Nephron progenitor cell (in vitro differentiated cells): Measurements from ENCODE around the gene HMOX2.

Experiments used
- DNase-seq: peaks from one replicate; pipeline ENCODE4 v3.0.0; 2021
- H3K27ac Mint-ChIP-seq: 2 replicates; pipeline ENCODE4 v1.8.0; 2021; ENCODE audit warnings: mild to moderate bottlenecking, moderate library complexity, mixed read lengths
- H3K27me3 Mint-ChIP-seq: 2 replicates; pipeline ENCODE4 v1.8.0; 2021; ENCODE audit warnings: mild to moderate bottlenecking, low read depth, mixed read lengths; ENCODE audit not compliant: poor library complexity
- H3K36me3 Mint-ChIP-seq: 2 replicates; pipeline ENCODE4 v1.8.0; 2021; ENCODE audit warnings: low read depth, mixed read lengths
- H3K4me1 Mint-ChIP-seq: 2 replicates; pipeline ENCODE4 v1.8.0; 2021; ENCODE audit warnings: mixed read lengths
- H3K4me3 Mint-ChIP-seq: 2 replicates; pipeline ENCODE4 v1.8.0; 2021; ENCODE audit warnings: mild to moderate bottlenecking, moderate library complexity, mixed read lengths
- H3K9me3 Mint-ChIP-seq: 2 replicates; pipeline ENCODE4 v1.8.0; 2021; ENCODE audit warnings: mild to moderate bottlenecking, moderate library complexity, mixed read lengths
- TF ChIP-seq, protein P1 (sequence below): fragments of 200-600 bp; sonication (generic); IDR thresholded peaks from 2 replicates; pipeline ENCODE4 v1.5.0; 2021; ENCODE audit warnings: antibody characterized with exemption

HMOX2 gene

DNA sequence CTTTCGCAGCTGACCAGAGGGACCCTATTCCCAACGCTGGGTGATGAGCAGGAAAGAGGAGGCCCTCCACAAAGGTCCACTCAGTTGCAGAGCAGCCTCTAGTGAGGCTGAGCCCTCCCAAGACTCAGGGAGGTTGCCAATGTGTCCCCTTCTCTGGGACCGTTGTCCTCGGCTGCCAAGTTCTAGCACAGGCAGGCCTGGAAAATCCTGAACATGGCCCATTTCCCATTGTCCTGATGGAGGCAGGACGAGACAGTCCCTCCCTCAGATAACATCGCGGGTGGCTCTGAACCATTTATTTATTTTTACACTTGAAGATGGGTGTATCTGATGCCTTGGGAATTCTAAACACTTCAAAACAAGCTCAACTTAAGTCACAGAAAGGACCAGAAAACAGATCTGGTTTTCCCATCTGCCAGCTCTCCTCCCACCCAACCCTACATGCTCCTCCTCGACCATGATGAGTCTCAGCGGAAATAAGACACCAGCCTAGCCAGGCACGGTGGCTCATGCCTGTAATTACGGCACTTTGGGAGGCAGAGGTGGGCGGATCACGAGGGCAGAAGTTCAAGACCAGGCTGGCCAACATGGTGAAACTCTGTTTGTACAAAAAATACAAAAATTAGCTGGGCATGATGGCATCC is 49.6 kb downstream of the HMOX2 start:
- peak overlapping the region; percentile 83 for H3K27ac Mint-ChIP-seq
- peaks cover 60% of the 10 kb centered on the region for H3K4me1 Mint-ChIP-seq
- TF ChIP-seq, protein P1, sequence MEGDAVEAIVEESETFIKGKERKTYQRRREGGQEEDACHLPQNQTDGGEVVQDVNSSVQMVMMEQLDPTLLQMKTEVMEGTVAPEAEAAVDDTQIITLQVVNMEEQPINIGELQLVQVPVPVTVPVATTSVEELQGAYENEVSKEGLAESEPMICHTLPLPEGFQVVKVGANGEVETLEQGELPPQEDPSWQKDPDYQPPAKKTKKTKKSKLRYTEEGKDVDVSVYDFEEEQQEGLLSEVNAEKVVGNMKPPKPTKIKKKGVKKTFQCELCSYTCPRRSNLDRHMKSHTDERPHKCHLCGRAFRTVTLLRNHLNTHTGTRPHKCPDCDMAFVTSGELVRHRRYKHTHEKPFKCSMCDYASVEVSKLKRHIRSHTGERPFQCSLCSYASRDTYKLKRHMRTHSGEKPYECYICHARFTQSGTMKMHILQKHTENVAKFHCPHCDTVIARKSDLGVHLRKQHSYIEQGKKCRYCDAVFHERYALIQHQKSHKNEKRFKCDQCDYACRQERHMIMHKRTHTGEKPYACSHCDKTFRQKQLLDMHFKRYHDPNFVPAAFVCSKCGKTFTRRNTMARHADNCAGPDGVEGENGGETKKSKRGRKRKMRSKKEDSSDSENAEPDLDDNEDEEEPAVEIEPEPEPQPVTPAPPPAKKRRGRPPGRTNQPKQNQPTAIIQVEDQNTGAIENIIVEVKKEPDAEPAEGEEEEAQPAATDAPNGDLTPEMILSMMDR: no peak
- H3K27me3 Mint-ChIP-seq: no peaks in the 10 kb centered on the region
- H3K9me3 Mint-ChIP-seq: no peaks in the 10 kb centered on the region
- H3K4me3 Mint-ChIP-seq: no peak overlapping the region
- peaks cover 17% of the 10 kb centered on the region for H3K36me3 Mint-ChIP-seq
- DNase-seq: no peak

DNA sequence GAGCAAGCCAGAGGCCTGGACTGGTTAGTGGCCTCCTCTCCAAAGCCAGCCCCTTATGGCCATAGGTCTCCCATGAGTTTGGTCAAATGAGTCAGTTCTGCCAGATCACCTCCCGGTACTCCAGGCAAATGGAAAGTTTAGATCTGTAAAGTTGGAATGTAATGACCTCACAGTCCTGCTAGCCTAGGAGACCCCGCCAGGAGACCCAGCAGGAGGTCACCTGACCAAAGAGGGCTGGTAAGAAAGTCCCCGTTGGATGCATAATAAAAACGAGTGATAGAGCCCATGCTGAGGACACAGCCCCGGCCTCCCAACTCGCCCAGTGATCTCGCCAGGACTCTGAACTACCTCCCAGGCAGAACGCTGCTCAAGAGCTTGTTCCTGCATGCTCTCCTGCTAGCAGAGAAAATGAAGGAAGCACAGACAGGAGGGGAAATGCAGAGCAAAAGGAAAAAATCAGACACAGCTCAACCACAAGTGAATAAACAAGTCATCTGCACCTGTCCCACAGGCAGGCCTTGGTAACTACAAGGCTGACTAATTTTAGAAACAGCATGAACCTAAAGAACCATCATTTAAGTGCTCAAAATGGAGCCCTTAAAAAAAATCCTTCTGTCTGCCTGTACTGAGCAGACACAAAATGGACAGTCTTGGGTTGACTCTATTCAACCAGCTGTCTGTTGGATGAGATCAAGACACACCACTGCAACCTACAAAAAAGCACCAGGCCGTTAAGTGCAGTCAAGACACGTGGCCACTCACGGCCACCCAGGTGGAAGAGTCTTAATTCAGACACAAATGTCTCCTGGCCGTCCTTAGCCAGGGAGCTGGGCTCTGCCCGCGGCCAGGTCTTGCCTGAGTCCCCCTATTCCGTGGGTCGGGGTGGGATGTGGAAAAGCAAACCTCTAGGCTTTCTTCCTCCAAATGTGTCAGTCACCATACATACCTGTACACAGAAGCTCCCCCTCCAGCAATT is 53.2 kb downstream of the HMOX2 start:
- H3K27ac Mint-ChIP-seq: peak overlapping the region; percentile 64
- no peak for DNase-seq
- no peaks in the 10 kb centered on the region for H3K27me3 Mint-ChIP-seq
- H3K4me1 Mint-ChIP-seq: peaks cover 50% of the 10 kb centered on the region
- TF ChIP-seq, protein P1: no peak
- peaks cover 36% of the 10 kb centered on the region for H3K36me3 Mint-ChIP-seq
- H3K4me3 Mint-ChIP-seq: no peak overlapping the region
- H3K9me3 Mint-ChIP-seq: peaks cover 4% of the 10 kb centered on the region

DNA sequence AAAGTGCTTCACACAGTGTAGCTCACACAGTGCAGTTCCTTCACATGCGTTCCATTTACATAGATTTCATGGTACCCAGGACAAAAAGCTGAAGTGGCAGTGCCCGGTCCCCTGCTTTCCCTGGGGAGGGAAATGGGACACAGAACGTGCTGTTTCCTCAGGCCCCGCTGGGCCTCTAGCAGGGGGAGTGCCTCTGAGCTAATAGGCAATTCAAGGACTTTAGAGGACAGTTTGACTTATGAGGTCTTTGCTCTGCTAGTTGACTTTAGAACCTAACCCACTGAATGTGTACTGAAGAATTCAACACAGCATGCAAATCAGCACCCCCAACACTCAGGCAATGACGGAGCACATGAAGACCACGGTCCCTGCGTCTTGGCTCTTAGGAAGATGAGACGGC is 55.6 kb downstream of the HMOX2 start:
- Mint-ChIP-seq H3K9me3 (peaks cover 8% of the 10 kb centered on the region), H3K36me3 (peaks cover 45% of the 10 kb centered on the region), H3K27ac (peak overlapping the region; percentile 41), H3K4me1 (peaks cover 58% of the 10 kb centered on the region), H3K4me3 (peak overlapping the region; percentile 56), H3K27me3 (peaks cover 6% of the 10 kb centered on the region)
- TF ChIP-seq, protein P1: no peak
- DNase-seq: no peak

DNA sequence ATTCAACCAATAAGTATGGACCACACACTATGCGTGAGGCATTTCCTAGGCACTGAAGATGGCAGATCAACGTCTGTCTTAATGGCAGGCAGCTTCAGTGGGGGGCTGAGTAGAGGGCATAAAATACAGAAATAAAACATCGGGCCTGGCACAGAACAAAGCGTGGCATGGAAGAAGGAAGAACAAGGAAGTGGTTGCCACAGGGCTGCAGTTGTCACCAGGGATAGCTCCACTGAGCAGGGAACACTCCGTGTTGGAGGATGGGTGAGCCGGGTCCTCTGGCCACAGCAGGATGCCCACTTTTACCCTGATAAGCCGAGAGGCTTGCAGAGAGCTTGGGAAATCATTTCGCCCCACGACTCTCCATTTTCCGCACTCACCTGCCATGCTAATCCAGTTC is 56.0 kb downstream of the HMOX2 start:
- Mint-ChIP-seq H3K4me3 (peak overlapping the region; percentile 56), H3K4me1 (peaks cover 62% of the 10 kb centered on the region), H3K36me3 (peaks cover 45% of the 10 kb centered on the region), H3K27me3 (peaks cover 10% of the 10 kb centered on the region), H3K27ac (peak overlapping the region; percentile 62), H3K9me3 (peaks cover 8% of the 10 kb centered on the region)
- TF ChIP-seq, protein P1: no peak
- no peak for DNase-seq

DNA sequence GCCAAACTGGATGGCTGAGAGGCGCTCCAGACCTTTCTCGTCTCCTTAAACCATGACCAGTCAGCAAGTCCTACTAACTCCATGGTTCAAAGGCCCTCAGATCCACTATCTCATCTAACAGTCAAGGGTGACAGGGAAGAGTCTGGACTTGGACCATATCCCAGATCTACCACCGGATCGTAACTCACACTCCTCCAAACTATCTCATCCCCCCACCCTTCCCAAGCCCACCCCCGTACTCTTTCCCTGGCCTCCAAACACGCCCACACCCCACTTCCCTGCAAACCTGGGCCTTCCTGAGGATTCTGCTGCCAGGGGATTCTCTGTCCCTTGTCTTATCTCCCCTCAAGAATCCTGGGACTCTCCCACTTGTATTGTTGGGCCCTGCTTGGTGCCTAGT is 57.3 kb downstream of the HMOX2 start:
- Mint-ChIP-seq H3K9me3 (peaks cover 8% of the 10 kb centered on the region), H3K4me1 (peaks cover 63% of the 10 kb centered on the region), H3K36me3 (peaks cover 45% of the 10 kb centered on the region), H3K27me3 (peaks cover 10% of the 10 kb centered on the region), H3K27ac (no peak overlapping the region), H3K4me3 (no peak overlapping the region)
- TF ChIP-seq, protein P1: no peak
- no peak for DNase-seq
